WTC11 (cell line): Measurements from ENCODE around the gene ETV6. TPM values are rescaled to one million over a fixed set of nuclear protein-coding genes. Genes with fewer than 3 reads are reported as not detected.

Source experiments
- ATAC-seq: fragments of 200-7000 bp; cut with Tn5 transposase; 2 replicates; pipeline ENCODE4 v1.10.0; 2021; ENCODE audit warnings: mild to moderate bottlenecking, moderate library complexity
- CTCF ChIA-PET: fragments of 300-600 bp; sonication (Branson Sonifier 250); formaldehyde crosslinking; loops from one replicate; lab custom pipeline; 2021; ENCODE audit warnings: antibody characterized with exemption; lab: Charles Lee
- POLR2A ChIA-PET: fragments of 350-600 bp; sonication (Branson Sonifier 250); formaldehyde crosslinking; loops from one replicate; lab custom pipeline; 2021; ENCODE audit warnings: antibody characterized with exemption; lab: Charles Lee
- DNase-seq: peaks from one replicate; pipeline ENCODE4 v3.0.0; 2021; ENCODE audit warnings: low spot score
- H3K27ac Mint-ChIP-seq: 2 replicates; pipeline ENCODE4 v1.8.0; 2021; ENCODE audit warnings: mixed read lengths
- H3K27me3 Mint-ChIP-seq: 2 replicates; pipeline ENCODE4 v1.8.0; 2021; ENCODE audit warnings: low read depth, mild to moderate bottlenecking, moderate library complexity, mixed read lengths
- H3K36me3 Mint-ChIP-seq: 2 replicates; pipeline ENCODE4 v1.8.0; 2021; ENCODE audit warnings: mixed read lengths
- H3K4me1 Mint-ChIP-seq: 2 replicates; pipeline ENCODE4 v1.8.0; 2022; ENCODE audit warnings: mixed read lengths
- H3K4me3 Mint-ChIP-seq: 2 replicates; pipeline ENCODE4 v1.8.0; 2021; ENCODE audit warnings: mild to moderate bottlenecking, moderate library complexity, mixed read lengths
- H3K9me3 Mint-ChIP-seq: 2 replicates; pipeline ENCODE4 v1.8.0; 2021; ENCODE audit warnings: mixed read lengths
- ATF1 ChIP-seq: sonication (generic); formaldehyde crosslinking; IDR thresholded peaks from 2 replicates; pipeline ENCODE4 v1.8.1; 2023; ENCODE audit warnings: mild to moderate bottlenecking, moderate library complexity, missing genetic modification reagents
- ATF2 ChIP-seq: sonication (generic); formaldehyde crosslinking; IDR thresholded peaks from 2 replicates; pipeline ENCODE4 v1.8.1; 2022; ENCODE audit warnings: low read depth, missing genetic modification reagents, borderline replicate concordance
- ELF4 ChIP-seq: sonication (generic); formaldehyde crosslinking; IDR thresholded peaks from 2 replicates; pipeline ENCODE4 v1.8.1; 2022; ENCODE audit warnings: low read depth, mild to moderate bottlenecking, moderate library complexity, missing genetic modification reagents
- EMX1 ChIP-seq: fragments of 250-450 bp; sonication (Bioruptor Pico); IDR thresholded peaks from 2 replicates; pipeline ENCODE4 v1.8.0; 2021; ENCODE audit warnings: mild to moderate bottlenecking
- ERG ChIP-seq: fragments of 250-450 bp; sonication (Bioruptor Pico); IDR thresholded peaks from 2 replicates; pipeline ENCODE4 v1.8.0; 2021; ENCODE audit warnings: mild to moderate bottlenecking
- ESRRA ChIP-seq: sonication (generic); formaldehyde crosslinking; IDR thresholded peaks from 2 replicates; pipeline ENCODE4 v1.8.1; 2022; ENCODE audit warnings: mild to moderate bottlenecking, missing genetic modification reagents, borderline replicate concordance
- FOXP1 ChIP-seq: sonication (generic); formaldehyde crosslinking; IDR thresholded peaks from 2 replicates; pipeline ENCODE4 v1.8.0; 2022; ENCODE audit warnings: missing genetic modification reagents, mild to moderate bottlenecking, moderate library complexity, borderline replicate concordance
- FOXP4 ChIP-seq: sonication (generic); formaldehyde crosslinking; IDR thresholded peaks from 2 replicates; pipeline ENCODE4 v1.8.0; 2022; ENCODE audit warnings: mild to moderate bottlenecking, missing genetic modification reagents
- GTF2I ChIP-seq: fragments of 250-450 bp; sonication (Bioruptor Pico); conservative IDR thresholded peaks from 2 replicates; pipeline ENCODE4 v1.4.0; 2021; ENCODE audit warnings: mild to moderate bottlenecking
- NFATC4 ChIP-seq: fragments of 250-450 bp; sonication (Bioruptor Pico); IDR thresholded peaks from 2 replicates; pipeline ENCODE4 v1.9.0; 2021; ENCODE audit warnings: mild to moderate bottlenecking
- NFYB ChIP-seq: sonication (generic); formaldehyde crosslinking; conservative IDR thresholded peaks from 2 replicates; pipeline ENCODE4 v1.8.0; 2022; ENCODE audit warnings: low read depth, missing genetic modification reagents
- OVOL2 ChIP-seq: fragments of 250-450 bp; sonication (Bioruptor Pico); IDR thresholded peaks from 2 replicates; pipeline ENCODE4 v1.9.0; 2021; ENCODE audit warnings: mild to moderate bottlenecking, borderline replicate concordance
- SMAD3 ChIP-seq: sonication (generic); formaldehyde crosslinking; IDR thresholded peaks from 2 replicates; pipeline ENCODE4 v1.8.0; 2022; ENCODE audit warnings: missing genetic modification reagents, mild to moderate bottlenecking, borderline replicate concordance
- SMAD4 ChIP-seq: sonication (generic); formaldehyde crosslinking; IDR thresholded peaks from 2 replicates; pipeline ENCODE4 v1.8.0; 2022; ENCODE audit warnings: mild to moderate bottlenecking, missing genetic modification reagents
- SOX15 ChIP-seq: fragments of 250-450 bp; sonication (Bioruptor Pico); IDR thresholded peaks from 2 replicates; pipeline ENCODE4 v1.9.0; 2021; ENCODE audit warnings: mild to moderate bottlenecking
- SP1 ChIP-seq: sonication (generic); formaldehyde crosslinking; conservative IDR thresholded peaks from 2 replicates; pipeline ENCODE4 v1.8.1; 2022; ENCODE audit warnings: missing genetic modification reagents
- STAT6 ChIP-seq: sonication (generic); formaldehyde crosslinking; conservative IDR thresholded peaks from 2 replicates; pipeline ENCODE4 v1.8.1; 2023; ENCODE audit warnings: mild to moderate bottlenecking, low read depth, missing genetic modification reagents, moderate library complexity
- TEAD1 ChIP-seq: sonication (generic); formaldehyde crosslinking; IDR thresholded peaks from 2 replicates; pipeline ENCODE4 v1.8.0; 2022; ENCODE audit warnings: mild to moderate bottlenecking, missing genetic modification reagents
- ZBTB43 ChIP-seq: sonication (generic); formaldehyde crosslinking; IDR thresholded peaks from 2 replicates; pipeline ENCODE4 v1.8.1; 2023; ENCODE audit warnings: mild to moderate bottlenecking, missing genetic modification reagents
- ZMAT4 ChIP-seq: fragments of 250-450 bp; sonication (Bioruptor Pico); IDR thresholded peaks from 2 replicates; pipeline ENCODE4 v1.9.0; 2021; ENCODE audit warnings: mild to moderate bottlenecking
- ZNF121 ChIP-seq: sonication (generic); formaldehyde crosslinking; IDR thresholded peaks from 2 replicates; pipeline ENCODE4 v1.8.0; 2023; ENCODE audit warnings: missing genetic modification reagents
- ZNF281 ChIP-seq: sonication (generic); formaldehyde crosslinking; IDR thresholded peaks from 2 replicates; pipeline ENCODE4 v1.8.0; 2023; ENCODE audit warnings: mild to moderate bottlenecking, missing genetic modification reagents
- total RNA-seq: library from RNA; stranded (reverse); gene quantifications from 3 replicates; pipeline ENCODE4 v1.2.3, GENCODE V29; 2021

The ETV6 gene
- total RNA-seq, 1 experiment from 2014 or later: 23.5 TPM

- TF ChIP-seq EMX1 (no peak), ELF4 (CRISPR knock-in tag) (no peak), OVOL2 (CRISPR knock-in tag) (no peak), TEAD1 (no peak)
Measured at GRCh38 chr12:11638315-11638916, 11.1 kb upstream of the ETV6 start (continued).

GRCh38 chr12:11639454-11639853, 10.0 kb upstream of the ETV6 start:
- H3K4me3 Mint-ChIP-seq: no peak overlapping the region
- peaks cover 26% of the 10 kb centered on the region for H3K36me3 Mint-ChIP-seq
- no peak for ATAC-seq
- POLR2A ChIA-PET: no interaction called here
- no peak for TF ChIP-seq STAT6
- TF ChIP-seq FOXP1: no peak
- TF ChIP-seq NFYB (CRISPR knock-in tag): no peak
- TF ChIP-seq ATF1: no peak
- TF ChIP-seq GTF2I: no peak
- TF ChIP-seq SMAD4 (CRISPR knock-in tag): no peak
- no peak for TF ChIP-seq NFATC4 (CRISPR knock-in tag)
- no peak for TF ChIP-seq ESRRA
- TF ChIP-seq SP1 (CRISPR knock-in tag): no peak
- TF ChIP-seq ERG (CRISPR knock-in tag): no peak
- no peak for TF ChIP-seq ZNF121 (CRISPR knock-in tag)
- TF ChIP-seq ATF2 (CRISPR knock-in tag): no peak
- CTCF ChIA-PET: no interaction called here
- H3K27me3 Mint-ChIP-seq: no peaks in the 10 kb centered on the region
- H3K9me3 Mint-ChIP-seq: peaks cover 26% of the 10 kb centered on the region
- H3K4me1 Mint-ChIP-seq: peaks cover 13% of the 10 kb centered on the region
- DNase-seq: no peak
- H3K27ac Mint-ChIP-seq: no peak overlapping the region

GRCh38 chr12:11641522-11641921, 8.0 kb upstream of the ETV6 start:
- H3K4me1 Mint-ChIP-seq: peaks cover 16% of the 10 kb centered on the region
- no peaks in the 10 kb centered on the region for H3K27me3 Mint-ChIP-seq
- peaks cover 8% of the 10 kb centered on the region for H3K9me3 Mint-ChIP-seq
- POLR2A ChIA-PET: no interaction called here
- CTCF ChIA-PET: interaction anchor here (1.1 kb wide), 1 partner anchor 60 kb away, joined by 4 read pairs; no protein-coding TSS in a partner anchor
- peaks cover 10% of the 10 kb centered on the region for H3K36me3 Mint-ChIP-seq
- ATAC-seq (no peak), DNase-seq (no peak)
- H3K4me3 Mint-ChIP-seq: no peak overlapping the region
- H3K27ac Mint-ChIP-seq: no peak overlapping the region
- TF ChIP-seq OVOL2 (CRISPR knock-in tag) (no peak), ZNF281 (CRISPR knock-in tag) (no peak), ZBTB43 (no peak), EMX1 (no peak), ZMAT4 (CRISPR knock-in tag) (no peak), SOX15 (no peak), SMAD3 (CRISPR knock-in tag) (no peak), FOXP4 (no peak)
